GM21515 (cell line): ENCODE measurements around the gene PGRMC2.

Experiments
- ATAC-seq: cut with Tn5 transposase; IDR thresholded peaks from one replicate; pipeline ENCODE4 v1.9.1; 2021; ENCODE audit not compliant: unreplicated experiment

PGRMC2 gene

GRCh38 chr4:128287141-128287870 lies at the start of gene PGRMC2:
Gene PGRMC2, minus strand, starts transcription at chr4:128287813. Its CDS starts 23 bp downstream, at chr4:128287790.
- peak; percentile 3 for ATAC-seq

GRCh38 chr4:128335541-128335940 lies 47.9 kb upstream of the PGRMC2 start:
- ATAC-seq: no peak

- no peak for ATAC-seq
These were observed 46.6 kb upstream of the PGRMC2 start for GRCh38 chr4:128334256-128334655.

- no peak for ATAC-seq
These were observed 45.9 kb upstream of the PGRMC2 start for GRCh38 chr4:128333309-128334018.

- ATAC-seq: no peak
These were observed 44.5 kb upstream of the PGRMC2 start for GRCh38 chr4:128332081-128332480.

GRCh38 chr4:128329638-128330037 lies 42.0 kb upstream of the PGRMC2 start:
- ATAC-seq: no peak

GRCh38 chr4:128328106-128328505 lies 40.5 kb upstream of the PGRMC2 start:
- ATAC-seq: no peak

- no peak for ATAC-seq
These were observed 35.8 kb upstream of the PGRMC2 start for GRCh38 chr4:128323401-128323800.

GRCh38 chr4:128322986-128323385 lies 35.4 kb upstream of the PGRMC2 start:
- no peak for ATAC-seq

GRCh38 chr4:128322311-128322710 lies 34.7 kb upstream of the PGRMC2 start:
- ATAC-seq: no peak

GRCh38 chr4:128320656-128321055 lies 33.0 kb upstream of the PGRMC2 start:
- ATAC-seq: no peak

- ATAC-seq: no peak
These were observed 28.3 kb upstream of the PGRMC2 start for GRCh38 chr4:128315756-128316520.

GRCh38 chr4:128311659-128312403 lies 24.2 kb upstream of the PGRMC2 start:
- no peak for ATAC-seq

- ATAC-seq: no peak
These were observed 22.7 kb upstream of the PGRMC2 start for GRCh38 chr4:128310266-128310697.

GRCh38 chr4:128309585-128309984 lies 22.0 kb upstream of the PGRMC2 start:
- ATAC-seq: no peak

GRCh38 chr4:128308986-128309385 lies 21.4 kb upstream of the PGRMC2 start:
- no peak for ATAC-seq

GRCh38 chr4:128307123-128307571 lies 19.5 kb upstream of the PGRMC2 start:
- ATAC-seq: peak; percentile 72

- no peak for ATAC-seq
These were observed 18.3 kb upstream of the PGRMC2 start for GRCh38 chr4:128305942-128306341.

GRCh38 chr4:128303986-128304385 lies 16.4 kb upstream of the PGRMC2 start:
- no peak for ATAC-seq

GRCh38 chr4:128303405-128303785 lies 15.8 kb upstream of the PGRMC2 start:
- no peak for ATAC-seq

- no peak for ATAC-seq
These were observed 14.4 kb upstream of the PGRMC2 start for GRCh38 chr4:128301979-128302378.
